Renal cortical epithelial cell (primary cell): ENCODE results near the gene NTM. TPM values are rescaled to one million over a fixed set of nuclear protein-coding genes. Genes with fewer than 3 reads are reported as not detected.
A peak's percentile ranks its signal among the peaks of the same experiment; 100 is the strongest.

Experiments
- DNase-seq: peaks from one replicate; pipeline ENCODE4 v3.0.0-alpha.2; 2011; ENCODE audit warnings: low read depth
- total RNA-seq: library from RNA; depleted of rRNA; stranded (reverse); fragments of >200 nt; gene quantifications from 2 replicates; pipeline ENCODE4 v1.2.3, GENCODE V29; 2014

NTM gene
- total RNA-seq, 1 donor from 2014 or later, result 0.85 TPM

DNA sequence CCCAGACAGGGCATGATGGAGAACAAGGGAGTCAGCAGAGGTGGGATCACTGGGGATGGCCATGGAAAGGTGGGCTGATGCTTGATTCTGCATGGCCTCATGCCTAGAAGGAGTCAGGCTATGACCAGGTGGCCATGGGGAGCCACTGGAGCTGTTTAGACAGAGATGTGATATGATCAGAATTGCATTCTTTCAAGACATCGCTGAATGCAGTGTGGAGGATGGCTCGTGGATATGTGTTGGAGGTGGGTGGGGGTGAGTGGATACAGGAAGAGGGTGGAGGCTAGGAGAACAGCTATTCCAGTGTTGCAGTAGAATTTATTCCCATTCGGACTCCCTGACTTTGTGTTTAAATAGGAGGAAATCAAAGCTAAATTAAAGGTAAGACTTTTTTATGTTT is 841.1 kb downstream of the NTM start:
- DNase-seq, result no peak

DNA sequence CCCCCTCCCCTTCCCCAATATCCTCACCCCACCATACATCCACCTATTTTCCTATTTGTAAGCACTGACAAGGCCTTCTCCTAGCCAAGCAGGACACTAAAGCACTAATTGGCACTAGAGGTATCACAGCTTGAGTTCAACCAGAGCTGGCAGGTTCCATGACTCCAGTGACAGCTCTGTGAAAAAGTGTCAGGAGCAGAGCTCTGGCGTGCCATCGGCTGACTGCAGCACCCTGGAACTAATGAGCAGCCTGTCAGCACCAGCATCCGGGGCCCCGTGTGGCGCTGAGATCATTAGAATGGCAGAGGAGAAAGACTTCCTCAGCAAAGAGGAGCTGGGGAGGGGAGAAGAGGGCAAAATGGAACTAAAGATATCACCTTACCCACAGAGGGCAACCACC is 847.4 kb downstream of the NTM start:
- no peak for DNase-seq

- DNase-seq, result peak; percentile 40
These were observed 850.1 kb downstream of the NTM start for GRCh38 chr11:132220474-132220873.

- no peak for DNase-seq
These were observed 851.9 kb downstream of the NTM start for GRCh38 chr11:132222345-132222744.

DNA sequence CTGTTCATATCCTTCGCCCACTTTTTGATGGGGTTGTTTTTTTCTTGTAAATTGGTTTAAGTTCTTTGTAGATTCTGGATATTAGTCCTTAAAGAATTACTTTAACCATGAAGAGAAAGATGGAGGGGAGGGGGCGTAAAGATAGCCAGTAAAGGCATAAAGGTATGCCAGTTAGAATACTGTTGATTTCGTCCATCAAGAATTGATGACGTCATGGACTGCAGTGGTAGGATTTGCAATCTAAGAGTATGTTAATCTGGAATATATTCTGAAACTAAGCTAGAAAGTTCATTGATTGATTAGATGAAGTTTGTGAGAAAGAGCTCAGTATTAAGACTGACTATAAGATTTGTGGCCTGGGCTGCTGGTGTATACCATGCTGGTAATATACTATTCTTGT is 856.1 kb downstream of the NTM start:
- no peak for DNase-seq

DNA sequence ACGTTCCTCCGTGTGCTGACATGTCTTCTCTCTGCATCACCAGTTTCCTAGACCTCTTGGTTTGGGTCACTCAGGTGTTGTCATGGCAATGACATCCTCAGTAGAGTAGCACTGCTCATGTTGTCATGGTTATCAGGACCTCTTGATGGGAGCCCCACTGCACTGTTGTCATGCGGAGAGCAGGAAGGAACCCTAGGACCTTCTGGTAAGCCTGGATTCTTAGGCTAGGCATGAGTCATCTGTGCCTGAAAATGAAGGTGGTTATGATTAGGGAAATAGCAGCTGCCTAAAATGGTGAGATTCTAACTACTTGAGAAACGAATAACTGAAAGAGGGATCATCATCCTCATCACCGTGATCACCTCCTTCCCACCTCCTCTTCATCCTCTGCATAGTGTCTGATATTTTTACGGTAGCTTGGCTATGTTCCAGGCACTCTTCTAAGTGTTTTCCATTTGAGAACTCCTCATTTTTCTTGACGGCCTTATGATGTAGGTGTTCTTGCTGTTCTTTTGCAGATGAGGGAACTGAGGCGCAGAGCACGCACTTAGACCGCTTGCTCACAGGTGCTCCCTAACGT is 858.4 kb downstream of the NTM start:
- DNase-seq, result no peak

DNA sequence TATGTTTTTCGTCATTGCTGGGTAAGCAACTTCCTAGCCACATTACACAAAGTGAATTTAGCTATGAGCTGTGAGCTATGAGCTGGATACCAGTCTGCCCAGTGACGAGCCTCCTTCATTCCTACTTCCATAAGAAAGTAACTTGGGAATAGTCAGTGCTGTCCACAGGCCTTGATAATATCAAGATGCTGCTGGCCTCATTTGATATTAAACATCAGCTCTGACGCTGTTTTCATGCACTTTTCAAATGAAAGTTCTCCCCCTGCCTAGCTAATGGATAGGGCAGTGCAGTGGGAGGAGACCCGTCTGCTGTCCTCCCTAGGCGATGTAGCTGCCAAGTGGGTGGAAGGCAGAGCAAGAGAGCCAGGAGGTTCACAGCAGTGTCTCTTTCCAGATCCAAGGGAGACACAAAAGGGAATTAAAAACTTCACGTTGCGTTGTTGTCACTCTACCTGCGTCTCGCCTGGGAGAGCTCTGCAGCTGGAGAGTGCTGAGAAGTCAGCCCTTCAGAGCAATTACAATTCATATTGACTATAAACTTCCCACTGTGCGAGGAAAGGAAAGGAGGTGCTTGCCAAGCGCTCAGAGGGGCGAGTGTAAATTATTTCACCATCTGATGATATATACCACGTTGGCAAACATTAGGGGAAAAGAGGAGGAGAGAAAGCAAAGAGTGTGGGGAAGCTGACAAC is 861.4 kb downstream of the NTM start:
- no peak for DNase-seq

DNA sequence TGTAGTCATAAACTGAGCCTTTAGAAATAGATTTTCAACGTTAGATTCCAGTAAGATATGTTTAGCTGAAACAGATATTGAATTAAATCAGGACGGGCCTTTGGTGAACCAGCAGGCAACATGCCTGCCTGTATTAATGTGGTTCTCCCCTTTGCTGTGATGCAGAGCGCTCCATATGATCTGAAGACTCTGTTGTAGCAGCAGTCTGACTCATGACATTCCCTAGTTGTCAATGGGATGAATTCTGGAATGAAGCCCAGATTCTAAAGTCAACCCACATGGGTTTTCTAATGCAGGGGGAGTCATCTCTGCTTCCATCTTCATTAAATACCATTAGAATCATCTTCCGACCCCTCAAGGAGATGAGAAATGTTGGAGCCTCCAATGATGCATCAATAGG is 864.5 kb downstream of the NTM start:
- DNase-seq, result peak; percentile 11

DNA sequence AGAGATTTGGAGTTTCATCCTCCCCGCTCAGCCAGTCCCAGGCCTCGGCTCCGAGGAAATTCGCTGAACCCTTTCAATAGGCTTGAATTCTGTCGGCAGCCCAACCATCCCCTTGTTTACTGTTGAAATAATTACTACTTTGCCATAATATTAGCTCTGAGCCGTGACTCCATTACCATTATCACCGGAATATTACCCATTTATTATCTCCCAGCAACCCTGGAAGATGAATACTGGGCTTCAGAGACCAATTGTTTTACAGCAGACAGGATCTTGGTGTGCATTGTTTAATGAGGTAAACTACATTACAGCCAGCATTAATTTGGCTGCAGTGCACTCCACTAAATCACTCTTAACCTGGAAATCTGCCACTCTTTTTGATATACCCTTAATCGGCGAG is 867.4 kb downstream of the NTM start:
- no peak for DNase-seq

DNA sequence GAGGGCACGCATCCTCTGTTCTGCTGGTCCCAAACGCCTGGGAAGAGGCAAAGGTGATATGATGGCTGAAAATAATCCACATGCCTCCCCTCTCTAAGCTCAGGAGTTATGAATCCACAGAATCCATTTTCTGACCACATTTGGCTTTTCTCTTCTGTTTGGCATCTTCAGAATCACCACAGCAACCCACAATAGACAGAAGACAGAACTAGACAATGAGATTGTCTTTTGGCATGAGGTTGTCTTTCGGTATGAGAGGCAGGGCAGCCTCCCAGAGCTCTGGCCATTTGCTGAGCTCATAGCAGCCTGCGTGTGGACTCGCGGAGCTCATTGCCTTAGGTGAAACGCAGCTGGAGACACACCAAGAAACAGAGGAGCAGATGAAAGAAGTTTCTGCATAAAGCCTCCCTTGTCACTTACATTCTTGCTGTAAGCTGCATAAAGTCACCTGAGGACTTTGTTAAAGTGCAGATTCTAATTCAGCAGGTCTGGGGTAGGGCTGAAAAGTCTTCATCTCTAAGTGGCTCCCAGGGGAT is 868.0 kb downstream of the NTM start:
- no peak for DNase-seq

GRCh38 chr11:132240374-132240773 is 870.0 kb downstream of the NTM start:
- DNase-seq, result no peak

DNA sequence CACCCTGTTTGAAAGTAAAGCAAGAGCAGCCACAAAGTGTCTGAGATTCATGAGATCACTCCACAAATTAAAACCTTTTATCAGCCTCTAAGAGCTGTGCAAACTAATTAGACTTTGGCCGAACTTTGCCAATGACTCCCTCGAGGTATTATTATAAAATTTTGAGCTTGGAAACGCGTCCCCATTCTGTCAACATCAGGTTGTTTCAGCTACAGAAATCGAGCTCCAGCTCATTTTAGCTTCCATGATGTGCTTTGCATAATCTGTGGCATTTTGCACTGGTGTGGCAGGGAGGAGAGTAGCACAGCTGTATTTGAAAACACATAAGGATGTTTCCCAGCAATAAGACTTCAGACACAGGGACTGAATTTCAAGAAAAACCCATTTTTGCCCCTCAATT is 872.2 kb downstream of the NTM start:
- DNase-seq, result no peak

- DNase-seq, result no peak
These were observed 874.4 kb downstream of the NTM start for GRCh38 chr11:132244846-132245245.

- DNase-seq, result no peak
These were observed 875.3 kb downstream of the NTM start for GRCh38 chr11:132245403-132246385.

DNA sequence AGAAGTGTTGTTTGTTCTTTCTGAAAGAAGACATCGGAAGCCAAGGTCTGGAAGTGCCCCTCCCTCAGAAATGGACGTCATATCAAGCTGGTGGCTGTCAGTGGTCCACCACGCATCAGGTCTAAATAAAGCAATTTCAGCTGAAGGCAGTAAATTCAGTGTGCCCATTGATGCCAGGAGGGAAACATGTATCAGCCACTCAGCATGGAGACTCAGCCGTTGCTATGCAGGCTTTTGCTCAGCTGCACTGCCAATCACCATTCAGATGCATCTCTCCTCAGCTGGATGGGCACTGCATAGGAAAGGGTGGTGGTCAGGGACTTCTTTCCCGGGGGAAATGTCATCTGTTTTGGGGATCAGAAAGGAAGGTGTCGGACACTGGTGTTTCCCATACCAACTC is 878.2 kb downstream of the NTM start:
- no peak for DNase-seq

DNA sequence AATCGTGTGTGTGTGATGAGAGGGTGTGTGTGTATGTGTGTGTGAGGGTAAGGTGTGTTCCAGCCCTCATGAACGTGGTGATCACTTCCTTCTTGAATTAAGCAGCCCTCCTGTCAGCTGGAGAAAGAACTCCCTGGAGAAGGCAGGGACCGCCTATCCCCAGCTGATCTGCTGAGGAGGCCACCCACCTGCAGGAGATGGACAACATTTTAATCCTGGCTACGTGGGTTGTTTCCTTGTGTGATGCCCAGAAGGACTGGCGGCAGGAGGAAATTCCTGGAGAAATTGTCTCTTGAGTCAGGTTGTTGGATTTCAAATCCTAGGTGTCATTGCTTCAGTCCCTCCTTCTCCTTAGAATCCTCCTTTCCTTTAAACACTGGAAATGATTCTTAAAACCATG is 878.8 kb downstream of the NTM start:
- DNase-seq, result no peak

DNA sequence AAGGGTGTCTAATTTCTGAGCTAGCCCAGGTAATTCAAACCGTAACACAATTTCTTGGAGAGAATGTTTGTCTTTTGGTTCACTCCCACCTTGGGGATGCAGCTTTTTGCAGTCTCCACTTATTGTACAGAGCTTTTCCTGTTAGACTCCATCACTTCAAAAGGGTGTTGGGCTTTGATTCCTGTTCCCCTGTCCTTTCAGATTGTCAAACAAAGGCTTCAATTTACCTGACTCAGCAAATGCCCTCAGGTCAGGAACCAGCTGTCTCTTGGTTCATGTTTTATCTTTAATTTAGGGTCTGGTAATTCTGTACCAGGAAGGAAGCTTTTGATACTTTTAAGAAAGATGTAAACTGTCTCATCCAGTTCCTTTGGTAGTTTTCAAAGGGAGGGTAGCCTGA is 880.6 kb downstream of the NTM start:
- no peak for DNase-seq

DNA sequence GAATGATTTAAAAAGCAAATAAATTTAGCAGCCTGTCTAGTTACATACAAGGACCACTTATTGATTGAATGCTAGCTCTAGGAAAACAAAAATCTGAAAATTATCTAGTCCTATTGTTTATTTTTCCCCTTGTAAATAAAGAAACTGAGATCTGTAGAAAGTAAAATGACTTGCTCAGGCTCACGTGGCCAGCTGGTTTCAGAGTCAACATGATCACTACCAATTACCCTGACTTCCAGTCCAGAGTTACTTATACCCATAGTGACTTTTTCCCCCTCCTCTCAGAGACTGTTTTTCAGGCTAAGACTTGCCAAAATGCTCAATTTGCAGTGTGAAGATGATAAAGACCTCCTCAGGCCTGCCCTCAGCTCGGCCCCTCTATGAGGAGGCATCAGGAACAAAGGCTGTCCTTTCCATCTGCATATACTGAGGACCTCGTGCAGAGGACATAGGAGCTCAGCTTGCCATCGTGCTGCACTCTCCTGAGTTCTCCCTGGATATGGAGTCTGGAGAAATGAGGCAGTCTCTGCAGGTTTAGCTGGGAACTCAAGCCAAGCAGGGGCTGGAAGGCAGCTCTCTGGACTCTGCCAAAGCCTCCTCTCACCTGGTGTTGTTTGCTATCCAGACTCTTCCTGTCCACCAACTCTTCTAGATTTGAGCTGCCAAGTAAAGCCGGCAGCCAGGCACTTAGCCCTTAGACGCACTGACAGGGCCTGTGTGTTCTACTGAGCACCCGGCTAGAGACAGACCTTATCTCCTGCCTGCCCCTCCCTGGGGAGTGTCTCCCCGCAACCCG is 883.3 kb downstream of the NTM start:
- DNase-seq, result no peak

DNA sequence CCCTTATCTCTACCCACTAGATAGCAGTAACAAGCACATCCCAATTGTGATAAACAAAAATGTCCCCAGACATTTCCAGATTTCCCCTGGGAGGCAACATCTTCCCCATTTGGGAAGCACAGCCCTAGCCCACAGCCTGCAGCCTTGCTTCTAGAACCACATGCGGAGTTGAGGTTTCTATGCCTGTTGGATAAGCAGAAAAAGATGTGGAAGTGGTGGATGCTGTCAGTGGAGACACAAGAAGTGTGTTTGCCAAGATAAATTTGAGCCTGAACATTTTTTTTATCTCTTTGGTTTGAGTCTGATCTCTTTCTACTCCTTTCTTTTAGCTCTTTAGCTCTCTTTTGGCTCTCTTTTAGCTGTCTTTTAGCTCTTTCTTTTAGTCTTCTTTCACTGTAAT is 884.5 kb downstream of the NTM start:
- DNase-seq, result no peak

DNA sequence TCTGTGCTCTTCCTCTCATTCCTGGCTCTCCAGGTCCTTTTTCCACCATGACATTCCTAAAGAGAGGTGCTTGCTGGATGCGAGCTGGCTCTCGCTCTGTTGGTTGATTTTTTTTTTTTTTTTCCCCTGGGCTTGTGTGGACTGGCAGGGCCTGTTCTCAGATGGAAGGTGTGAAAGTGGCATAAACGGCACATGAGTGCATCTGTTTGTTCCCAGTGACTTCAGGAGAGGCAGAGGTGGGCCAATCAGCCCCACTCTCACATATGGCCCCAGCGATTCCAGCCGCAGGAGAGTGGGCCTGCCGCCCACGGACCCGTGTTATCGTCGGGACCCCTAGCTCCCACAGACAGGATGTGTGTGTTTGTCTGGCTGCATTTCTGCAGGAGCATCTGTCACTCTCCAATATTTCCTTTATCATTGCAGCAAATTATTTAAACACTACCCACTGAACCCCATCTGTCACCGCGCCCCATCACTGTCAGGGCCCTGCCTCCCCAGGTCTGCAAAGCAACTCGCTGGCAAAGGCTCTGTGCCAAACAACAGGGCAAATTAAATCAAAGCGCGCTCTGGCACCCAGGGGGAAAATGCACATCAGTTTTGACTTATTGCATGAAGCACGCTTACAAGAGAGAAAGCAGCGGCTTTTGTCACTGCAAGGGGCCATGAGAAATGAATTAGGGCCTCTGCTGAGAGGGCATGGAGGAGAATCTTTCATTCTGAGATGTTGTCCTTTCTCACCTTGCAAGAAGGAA is 886.3 kb downstream of the NTM start:
- no peak for DNase-seq

DNA sequence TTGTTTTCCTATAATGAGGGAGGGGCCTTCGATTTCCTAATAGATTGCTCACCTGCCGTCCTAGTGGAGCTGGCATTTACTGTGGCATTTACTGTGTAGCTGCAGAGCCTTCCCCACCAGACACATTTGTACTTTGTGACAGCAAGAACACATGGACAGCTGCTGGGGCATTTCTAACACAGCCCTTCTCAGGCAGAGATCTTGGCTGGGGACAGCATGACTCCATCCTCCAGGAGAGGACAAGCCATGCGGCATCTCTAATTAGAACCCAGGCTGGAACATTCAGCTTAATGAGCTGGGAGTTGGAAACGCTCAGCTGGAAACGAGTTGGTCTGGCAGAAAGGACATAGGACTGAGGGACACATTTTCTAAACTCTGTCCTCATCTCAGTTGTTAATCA is 887.5 kb downstream of the NTM start:
- no peak for DNase-seq
